ENCODE measurements around the gene CYP2A6.

Gene CYP2A6

DNA sequence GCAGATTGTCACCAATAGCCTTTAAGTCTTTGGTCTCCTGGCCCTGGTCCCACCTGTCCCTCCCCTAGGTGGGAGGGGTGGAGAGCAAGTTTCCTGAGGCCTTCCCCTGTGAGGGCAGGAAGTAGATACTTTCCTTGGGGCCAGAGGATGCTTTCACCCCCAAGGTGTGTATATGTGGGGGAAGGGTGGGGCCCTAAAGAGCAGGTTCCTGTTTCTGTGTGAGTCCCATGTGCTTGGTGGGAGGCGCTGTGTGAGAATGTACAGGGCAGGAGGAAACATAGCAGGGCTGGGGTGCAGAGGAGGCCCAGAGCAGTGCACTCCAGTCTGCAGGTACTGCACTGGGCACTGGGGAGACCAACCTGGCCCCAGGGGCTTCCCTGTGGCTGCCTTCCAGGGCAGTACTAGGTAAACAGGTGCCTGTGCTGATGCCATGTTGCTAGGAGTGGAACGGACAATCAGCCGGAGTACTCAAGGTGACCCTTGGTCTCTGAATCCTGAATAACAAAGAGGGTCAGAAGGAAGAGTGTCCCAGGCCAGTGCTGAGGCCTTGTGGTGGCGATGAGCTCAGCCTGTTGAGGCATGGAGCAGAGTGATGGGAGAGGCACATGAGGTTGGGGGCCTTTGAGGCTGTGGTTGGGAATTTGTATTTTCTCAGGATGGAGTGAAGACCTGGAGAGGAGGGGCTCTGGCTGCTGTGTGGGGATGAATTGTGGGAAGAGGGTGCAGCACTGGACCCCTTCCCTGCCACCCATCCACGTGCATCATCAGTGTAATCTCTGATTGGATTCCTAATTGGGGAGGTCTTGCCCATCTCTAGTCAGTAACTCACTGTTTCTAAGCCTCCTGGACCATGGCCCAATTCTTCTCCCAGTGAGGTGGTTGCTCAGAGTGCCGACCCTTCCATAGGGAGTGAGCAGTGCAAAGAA lies 46.1 kb downstream of the CYP2A6 start:
- H3K36me3 ChIP-seq (ENCODE audit: insufficient read depth, low read length): peaks cover 36% of the 10 kb centered on the region
- no peaks in the 10 kb centered on the region for H3K27me3 ChIP-seq (ENCODE audit: control insufficient read depth in 1 of 2, insufficient read depth in 2 of 2, low read length in 2 of 2)
- no peaks in the 10 kb centered on the region for H3K9me3 ChIP-seq (ENCODE audit: low read length)
- H3K4me1 ChIP-seq (ENCODE audit: insufficient read depth, low read length): peaks cover 72% of the 10 kb centered on the region
- peak overlapping the region; percentile 16 for H3K9ac ChIP-seq (ENCODE audit: low read length)
- peak overlapping the region; percentile 45 for H3K27ac ChIP-seq (ENCODE audit: low read depth, low read length)
- peak overlapping the region in 1 of 2 donors; percentile 8 for H3K4me3 ChIP-seq (ENCODE audit: low read depth in 1 of 2, low read length in 2 of 2)

DNA sequence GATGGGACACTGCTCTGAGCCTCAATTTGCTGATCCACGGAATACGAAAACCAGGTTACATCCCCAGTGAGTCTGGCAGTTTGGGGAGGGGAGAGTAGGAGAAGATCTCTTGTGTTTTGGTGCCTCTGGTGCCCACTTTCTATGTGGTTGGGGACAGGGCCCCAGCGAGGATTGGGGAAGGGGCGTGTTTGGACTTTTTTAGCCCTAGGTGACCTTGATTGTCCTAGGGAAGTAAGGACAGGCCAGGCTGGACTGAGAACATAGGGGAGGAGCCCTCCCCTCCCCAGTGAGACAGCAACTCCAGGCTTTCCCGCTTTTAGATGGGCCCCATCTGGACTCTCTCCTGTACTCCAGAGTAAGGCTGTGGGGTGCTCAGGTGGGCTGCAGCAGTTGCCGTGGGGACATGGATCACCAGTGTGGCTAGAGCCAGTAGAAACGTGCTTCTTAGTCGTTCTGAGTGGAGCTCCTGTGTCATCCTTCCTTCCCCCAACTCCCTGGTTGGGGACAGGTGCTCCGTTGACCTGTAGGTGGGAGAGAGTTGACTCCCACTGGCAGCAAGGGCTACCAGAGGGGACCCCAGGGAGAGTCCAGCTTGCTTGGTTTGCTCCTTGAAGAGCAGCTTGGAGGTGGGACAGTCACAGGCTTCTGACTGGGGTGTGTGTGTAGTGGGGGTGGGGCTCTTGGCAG lies 46.9 kb downstream of the CYP2A6 start:
- H3K9me3 ChIP-seq (ENCODE audit: low read length): no peaks in the 10 kb centered on the region
- peak overlapping the region; percentile 45 for H3K27ac ChIP-seq (ENCODE audit: low read depth, low read length)
- peaks cover 72% of the 10 kb centered on the region for H3K4me1 ChIP-seq (ENCODE audit: insufficient read depth, low read length)
- H3K27me3 ChIP-seq (ENCODE audit: control insufficient read depth in 1 of 2, insufficient read depth in 2 of 2, low read length in 2 of 2): no peaks in the 10 kb centered on the region
- peak overlapping the region in 1 of 2 donors; percentile 54 for H3K4me3 ChIP-seq (ENCODE audit: low read depth in 1 of 2, low read length in 2 of 2)
- H3K36me3 ChIP-seq (ENCODE audit: insufficient read depth, low read length): peaks cover 28% of the 10 kb centered on the region
- H3K9ac ChIP-seq (ENCODE audit: low read length): peak overlapping the region; percentile 5

DNA sequence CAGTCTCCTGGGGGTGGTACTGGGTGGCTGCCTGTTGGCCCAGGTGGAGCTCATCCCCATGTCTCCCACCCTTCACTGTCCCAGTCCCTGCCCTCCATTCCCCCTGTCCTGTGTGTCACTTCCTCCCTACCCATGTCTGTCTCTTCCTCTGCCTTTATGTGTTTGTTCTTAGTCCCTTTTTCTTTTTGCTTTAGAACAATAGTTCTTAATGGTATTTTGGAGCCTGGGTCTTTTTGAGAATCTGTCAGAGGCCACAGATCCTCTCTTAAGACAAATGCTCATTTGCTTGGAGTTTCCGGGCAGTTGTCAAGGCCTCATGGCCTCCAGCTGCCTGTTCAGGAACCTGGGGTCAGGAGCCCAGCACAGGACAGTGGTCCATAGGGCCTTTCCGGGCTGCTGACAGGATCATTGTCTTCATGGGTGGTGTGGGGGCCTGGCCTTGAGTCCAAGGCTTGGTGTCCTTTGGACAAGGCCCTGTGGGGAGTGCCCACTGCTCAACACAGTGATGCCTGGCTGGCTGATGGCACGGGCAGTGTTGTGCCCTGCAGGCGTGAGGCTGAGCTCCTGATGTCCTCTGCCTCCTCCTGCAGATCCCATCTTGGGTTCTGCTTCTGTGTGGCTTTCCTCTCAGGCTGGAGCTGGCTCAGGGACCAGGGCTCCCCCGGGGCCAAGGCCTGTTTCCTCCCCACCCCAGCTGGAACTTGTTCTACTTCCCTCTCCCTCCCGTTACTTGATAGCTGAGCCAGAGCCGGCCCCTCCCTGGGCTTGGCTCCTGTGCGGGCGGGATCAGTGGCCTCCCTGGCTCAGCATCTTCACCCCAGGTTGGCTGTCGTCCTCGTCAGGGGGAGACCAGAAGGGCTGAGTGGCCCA lies 47.7 kb downstream of the CYP2A6 start:
- peak overlapping the region; percentile 25 for H3K9ac ChIP-seq (ENCODE audit: low read length)
- no peaks in the 10 kb centered on the region for H3K9me3 ChIP-seq (ENCODE audit: low read length)
- H3K36me3 ChIP-seq (ENCODE audit: insufficient read depth, low read length): peaks cover 20% of the 10 kb centered on the region
- H3K4me1 ChIP-seq (ENCODE audit: insufficient read depth, low read length): peaks cover 72% of the 10 kb centered on the region
- H3K27ac ChIP-seq (ENCODE audit: low read depth, low read length): peak overlapping the region; percentile 45
- no peaks in the 10 kb centered on the region for H3K27me3 ChIP-seq (ENCODE audit: control insufficient read depth in 1 of 2, insufficient read depth in 2 of 2, low read length in 2 of 2)
- peak overlapping the region in 1 of 2 donors; percentile 54 for H3K4me3 ChIP-seq (ENCODE audit: low read depth in 1 of 2, low read length in 2 of 2)

DNA sequence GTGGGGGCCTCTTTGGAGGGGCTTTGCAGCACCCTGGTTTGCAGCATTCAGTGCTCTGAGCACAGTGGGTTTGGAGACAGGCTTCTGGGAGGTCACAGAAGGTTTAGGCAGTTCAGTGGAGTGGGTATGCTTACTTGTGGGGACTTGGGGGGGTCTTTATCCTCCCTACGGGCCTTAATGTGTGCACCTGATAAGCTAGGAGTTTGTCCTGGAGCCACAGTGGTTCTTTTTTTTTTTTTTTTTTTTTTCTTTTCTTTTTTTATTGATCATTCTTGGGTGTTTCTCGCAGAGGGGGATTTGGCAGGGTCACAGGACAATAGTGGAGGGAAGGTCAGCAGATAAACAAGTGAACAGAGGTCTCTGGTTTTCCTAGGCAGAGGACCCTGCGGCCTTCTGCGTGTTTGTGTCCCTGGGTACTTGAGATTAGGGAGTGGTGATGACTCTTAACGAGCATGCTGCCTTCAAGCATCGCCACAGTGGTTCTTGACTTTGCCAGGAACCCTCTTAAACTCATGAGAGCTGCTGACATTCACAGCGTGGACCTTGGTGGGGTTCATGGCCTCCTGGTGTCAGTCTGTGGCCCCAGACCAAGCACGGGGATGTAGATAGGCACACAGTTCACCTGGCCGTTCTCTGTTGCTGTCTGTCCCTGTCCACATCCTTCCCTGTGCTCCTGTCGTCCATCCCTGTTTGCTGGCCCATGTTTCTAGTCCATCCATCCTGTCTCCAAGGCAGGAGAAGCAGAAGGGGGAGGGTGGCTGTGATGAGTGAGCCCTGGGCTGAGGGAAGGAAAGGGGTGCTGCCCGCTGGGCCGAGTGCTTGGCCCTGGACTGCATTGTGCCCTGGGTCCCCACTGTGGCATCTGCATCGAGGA lies 48.6 kb downstream of the CYP2A6 start:
- H3K36me3 ChIP-seq (ENCODE audit: insufficient read depth, low read length): peaks cover 20% of the 10 kb centered on the region
- no peaks in the 10 kb centered on the region for H3K9me3 ChIP-seq (ENCODE audit: low read length)
- H3K27me3 ChIP-seq (ENCODE audit: control insufficient read depth in 1 of 2, insufficient read depth in 2 of 2, low read length in 2 of 2): no peaks in the 10 kb centered on the region
- H3K9ac ChIP-seq (ENCODE audit: low read length): peak overlapping the region; percentile 25
- peak overlapping the region in 1 of 2 donors; percentile 63 for H3K4me3 ChIP-seq (ENCODE audit: low read depth in 1 of 2, low read length in 2 of 2)
- H3K27ac ChIP-seq (ENCODE audit: low read depth, low read length): peak overlapping the region; percentile 45
- H3K4me1 ChIP-seq (ENCODE audit: insufficient read depth, low read length): peaks cover 64% of the 10 kb centered on the region

DNA sequence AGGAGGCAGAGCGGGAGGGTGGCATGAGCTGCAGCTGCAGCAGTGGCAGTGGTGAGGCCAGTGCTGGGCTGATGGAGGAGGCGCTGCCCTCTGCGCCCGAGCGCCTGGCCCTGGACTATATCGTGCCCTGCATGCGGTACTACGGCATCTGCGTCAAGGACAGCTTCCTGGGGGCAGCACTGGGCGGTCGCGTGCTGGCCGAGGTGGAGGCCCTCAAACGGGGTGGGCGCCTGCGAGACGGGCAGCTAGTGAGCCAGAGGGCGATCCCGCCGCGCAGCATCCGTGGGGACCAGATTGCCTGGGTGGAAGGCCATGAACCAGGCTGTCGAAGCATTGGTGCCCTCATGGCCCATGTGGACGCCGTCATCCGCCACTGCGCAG lies 49.3 kb downstream of the CYP2A6 start:
- H3K4me1 ChIP-seq (ENCODE audit: insufficient read depth, low read length): peaks cover 57% of the 10 kb centered on the region
- peaks cover 20% of the 10 kb centered on the region for H3K36me3 ChIP-seq (ENCODE audit: insufficient read depth, low read length)
- H3K4me3 ChIP-seq (ENCODE audit: low read depth in 1 of 2, low read length in 2 of 2): peak overlapping the region in 1 of 2 donors; percentile 63
- no peak overlapping the region for H3K9ac ChIP-seq (ENCODE audit: low read length)
- no peaks in the 10 kb centered on the region for H3K27me3 ChIP-seq (ENCODE audit: control insufficient read depth in 1 of 2, insufficient read depth in 2 of 2, low read length in 2 of 2)
- H3K9me3 ChIP-seq (ENCODE audit: low read length): no peaks in the 10 kb centered on the region
- peak overlapping the region; percentile 90 for H3K27ac ChIP-seq (ENCODE audit: low read depth, low read length)

DNA sequence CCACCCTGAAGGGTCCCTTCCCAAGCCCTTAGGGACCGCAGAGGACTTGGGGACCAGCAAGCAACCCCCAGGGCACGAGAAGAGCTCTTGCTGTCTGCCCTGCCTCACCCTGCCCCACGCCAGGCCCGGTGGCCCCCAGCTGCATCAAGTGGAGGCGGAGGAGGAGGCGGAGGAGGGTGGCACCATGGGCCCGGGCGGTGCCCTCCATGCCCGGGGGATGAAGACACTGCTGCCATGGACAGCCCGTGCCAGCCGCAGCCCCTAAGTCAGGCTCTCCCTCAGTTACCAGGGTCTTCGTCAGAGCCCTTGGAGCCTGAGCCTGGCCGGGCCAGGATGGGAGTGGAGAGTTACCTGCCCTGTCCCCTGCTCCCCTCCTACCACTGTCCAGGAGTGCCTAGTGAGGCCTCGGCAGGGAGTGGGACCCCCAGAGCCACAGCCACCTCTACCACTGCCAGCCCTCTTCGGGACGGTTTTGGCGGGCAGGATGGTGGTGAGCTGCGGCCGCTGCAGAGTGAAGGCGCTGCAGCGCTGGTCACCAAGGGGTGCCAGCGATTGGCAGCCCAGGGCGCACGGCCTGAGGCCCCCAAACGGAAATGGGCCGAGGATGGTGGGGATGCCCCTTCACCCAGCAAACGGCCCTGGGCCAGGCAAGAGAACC lies 49.8 kb downstream of the CYP2A6 start:
- Histone ChIP-seq H3K36me3 (ENCODE audit: insufficient read depth, low read length) (peaks cover 20% of the 10 kb centered on the region), H3K4me3 (ENCODE audit: low read depth in 1 of 2, low read length in 2 of 2) (peak overlapping the region; percentile 63 to 75), H3K27ac (ENCODE audit: low read depth, low read length) (peak overlapping the region; percentile 90), H3K9me3 (ENCODE audit: low read length) (no peaks in the 10 kb centered on the region), H3K27me3 (ENCODE audit: control insufficient read depth in 1 of 2, insufficient read depth in 2 of 2, low read length in 2 of 2) (no peaks in the 10 kb centered on the region), H3K9ac (ENCODE audit: low read length) (peak overlapping the region; percentile 49), H3K4me1 (ENCODE audit: insufficient read depth, low read length) (peaks cover 52% of the 10 kb centered on the region)

DNA sequence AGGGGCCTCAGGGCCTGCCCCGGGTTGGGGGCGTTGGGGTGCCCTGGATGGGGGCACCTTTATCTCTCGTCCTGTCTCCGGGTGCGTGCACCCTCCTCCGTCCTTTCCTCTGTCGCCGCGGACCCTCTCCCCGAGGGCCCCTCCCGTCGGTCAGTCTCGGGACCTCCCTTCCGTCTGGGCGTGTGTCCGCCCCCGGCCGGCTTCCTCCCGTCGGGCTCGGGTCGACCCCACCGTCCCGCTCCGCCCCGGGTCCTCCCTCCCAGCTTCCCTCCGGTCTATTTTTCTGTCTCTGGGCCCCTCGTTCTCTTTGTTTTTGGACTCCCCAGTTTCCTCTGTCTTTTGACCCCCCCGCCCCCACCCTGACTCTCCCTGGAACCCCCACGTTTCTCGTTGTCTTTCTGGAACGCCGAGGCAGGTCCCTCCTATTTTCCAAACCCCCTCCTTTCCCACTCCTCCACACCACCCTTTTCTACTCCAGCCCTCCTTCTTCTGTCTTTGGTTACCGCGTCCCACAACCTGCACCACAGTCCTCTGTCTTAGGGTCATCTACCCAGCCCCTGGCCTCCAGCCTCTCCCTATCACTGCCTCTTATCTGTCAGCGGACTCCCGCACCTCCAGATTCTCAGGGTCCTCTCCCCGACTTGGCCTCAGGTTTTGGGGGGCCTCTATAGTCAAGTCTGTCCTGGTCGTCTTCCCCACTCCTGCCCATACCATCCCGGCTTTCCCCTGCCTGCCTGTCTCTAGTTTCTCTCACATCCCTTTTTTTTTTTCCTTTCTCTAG lies 50.5 kb downstream of the CYP2A6 start:
- peak overlapping the region; percentile 90 for H3K27ac ChIP-seq (ENCODE audit: low read depth, low read length)
- H3K9me3 ChIP-seq (ENCODE audit: low read length): no peaks in the 10 kb centered on the region
- H3K9ac ChIP-seq (ENCODE audit: low read length): peak overlapping the region; percentile 49
- H3K4me3 ChIP-seq (ENCODE audit: low read depth in 1 of 2, low read length in 2 of 2): peak overlapping the region; percentile 63 to 75
- peaks cover 45% of the 10 kb centered on the region for H3K4me1 ChIP-seq (ENCODE audit: insufficient read depth, low read length)
- peaks cover 18% of the 10 kb centered on the region for H3K36me3 ChIP-seq (ENCODE audit: insufficient read depth, low read length)
- H3K27me3 ChIP-seq (ENCODE audit: control insufficient read depth in 1 of 2, insufficient read depth in 2 of 2, low read length in 2 of 2): no peaks in the 10 kb centered on the region

DNA sequence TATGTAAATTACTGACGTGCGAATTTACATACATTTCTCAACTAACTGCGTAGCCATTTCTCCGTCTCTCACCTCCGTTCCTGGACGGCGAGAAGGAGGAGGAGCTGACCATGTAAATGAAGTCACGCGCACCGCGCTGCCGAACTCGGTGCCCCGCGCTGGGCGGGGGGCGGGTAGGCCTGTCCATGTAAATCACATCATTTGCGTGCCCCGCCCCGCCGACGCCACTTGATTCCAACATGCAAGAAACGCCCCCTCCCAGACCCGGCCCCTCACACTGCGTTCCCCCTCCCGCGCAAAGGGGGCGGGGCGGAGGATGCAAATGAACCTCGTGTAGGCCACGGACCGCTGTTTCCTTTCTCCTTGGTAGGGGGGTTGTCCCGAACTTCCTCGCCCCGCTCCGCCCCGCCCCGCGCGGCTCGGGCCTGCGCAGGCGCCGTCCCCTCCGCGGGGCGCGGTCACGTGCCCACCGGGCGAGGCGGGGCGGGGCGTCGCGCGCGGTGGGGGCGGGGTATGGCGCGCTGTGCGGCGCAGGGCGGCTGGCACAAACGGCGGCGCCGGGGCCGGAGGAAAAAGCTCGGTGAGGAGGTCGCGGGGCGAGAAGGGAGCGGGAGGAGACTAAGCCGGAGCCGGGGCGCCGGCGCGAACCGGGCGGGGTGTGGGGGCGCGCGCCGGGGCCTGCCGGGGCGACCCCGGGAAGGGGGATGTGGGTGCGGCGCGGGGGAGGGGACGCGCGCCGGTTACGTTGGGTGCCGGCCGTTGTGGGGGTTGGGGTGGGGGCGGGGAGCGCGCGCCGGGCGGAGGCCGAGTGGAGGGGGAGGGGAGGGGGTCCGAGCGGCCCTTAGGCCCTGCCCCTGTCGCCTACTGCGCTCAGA lies 51.3 kb downstream of the CYP2A6 start, which contains the start of gene EGLN2:
Gene EGLN2 (plus strand): TSS at position 509 of the 875 bp plus-strand sequence. CDS start 1,382 bp downstream, outside the sequence.
- Histone ChIP-seq H3K9me3 (ENCODE audit: low read length) (no peaks in the 10 kb centered on the region), H3K4me1 (ENCODE audit: insufficient read depth, low read length) (peaks cover 37% of the 10 kb centered on the region), H3K27ac (ENCODE audit: low read depth, low read length) (peak within 1 kb of the TSS; percentile 90), H3K9ac (ENCODE audit: low read length) (peak within 1 kb of the TSS; percentile 60), H3K4me3 (ENCODE audit: low read depth in 1 of 2, low read length in 2 of 2) (peak within 1 kb of the TSS; percentile 63 to 75), H3K27me3 (ENCODE audit: control insufficient read depth in 1 of 2, insufficient read depth in 2 of 2, low read length in 2 of 2) (no peaks in the 10 kb centered on the region), H3K36me3 (ENCODE audit: insufficient read depth, low read length) (peaks cover 10% of the 10 kb centered on the region)

All from muscle layer of colon (tissue), 2 donors.